ENCODE measurements around the gene KDM8. TPM values are rescaled to one million over a fixed set of nuclear protein-coding genes. Genes with fewer than 3 reads are reported as not detected.

The KDM8 gene
- total and polyA plus RNA-seq, 4 donors: 2.6 to 7.0 (median 4.7) TPM

GRCh38 chr16:27228621-27229501 lies 25.5 kb downstream of the KDM8 start:
- DNase-seq: peak in 2 of 3 donors; percentile 21 to 55
- Histone ChIP-seq H3K9me3 (ENCODE audit: control insufficient read depth in 4 of 4, insufficient read depth in 3 of 4, low read length in 3 of 4) (no peaks in the 10 kb centered on the region), H3K4me3 (no peak overlapping the region), H3K27ac (ENCODE audit: low read depth in 1 of 2, low read length in 1 of 2) (peak overlapping the region in 1 of 2 donors; percentile 2), H3K36me3 (ENCODE audit: control insufficient read depth in 4 of 4, insufficient read depth in 4 of 4, low read length in 4 of 4) (peaks cover 0 to 42% (median 15%) of the 10 kb centered on the region in 4 donors), H3K4me1 (ENCODE audit: control insufficient read depth in 5 of 5, insufficient read depth in 5 of 5, low read length in 5 of 5) (peaks cover 0 to 9% (median 0%) of the 10 kb centered on the region in 5 donors), H3K27me3 (ENCODE audit: control insufficient read depth in 3 of 3, insufficient read depth in 3 of 3, low read length in 2 of 3) (no peaks in the 10 kb centered on the region), H3K9ac (ENCODE audit: insufficient read depth in 1 of 2, low read length in 2 of 2) (no peak overlapping the region)
- no peak for ATAC-seq (ENCODE audit: insufficient read depth, low FRiP score)
- no peak for TF ChIP-seq CTCF (IDR thresholded peaks at IDR 0.05; ENCODE audit: control extremely low read depth, extremely low read depth)
- WGBS, 2 donors: 82 to 86% methylated on average over 21 of the region's 21 CpGs

- no peak overlapping the region for H3K9ac ChIP-seq (ENCODE audit: insufficient read depth in 1 of 2, low read length in 2 of 2)
- H3K9me3 ChIP-seq (ENCODE audit: control insufficient read depth in 4 of 4, insufficient read depth in 3 of 4, low read length in 3 of 4): no peaks in the 10 kb centered on the region
- H3K27me3 ChIP-seq (ENCODE audit: control insufficient read depth in 3 of 3, insufficient read depth in 3 of 3, low read length in 2 of 3): no peaks in the 10 kb centered on the region
- WGBS, 2 donors: 94 to 95% methylated on average over 18 of the region's 18 CpGs
- no peak for TF ChIP-seq CTCF (IDR thresholded peaks at IDR 0.05; ENCODE audit: control extremely low read depth, extremely low read depth)
- ATAC-seq (ENCODE audit: insufficient read depth, low FRiP score) (no peak), DNase-seq (no peak)
- H3K27ac ChIP-seq (ENCODE audit: low read depth in 1 of 2, low read length in 1 of 2): no peak overlapping the region
- no peak overlapping the region for H3K4me3 ChIP-seq
- H3K36me3 ChIP-seq (ENCODE audit: control insufficient read depth in 4 of 4, insufficient read depth in 4 of 4, low read length in 4 of 4): peaks cover 0 to 33% (median 16%) of the 10 kb centered on the region in 4 donors
- peaks cover 0 to 10% (median 3%) of the 10 kb centered on the region in 5 donors for H3K4me1 ChIP-seq (ENCODE audit: control insufficient read depth in 5 of 5, insufficient read depth in 5 of 5, low read length in 5 of 5)
These were observed 26.7 kb downstream of the KDM8 start for GRCh38 chr16:27229891-27230470.

- DNase-seq: no peak
- TF ChIP-seq CTCF (IDR thresholded peaks at IDR 0.05; ENCODE audit: control extremely low read depth, extremely low read depth): no peak
- no peak overlapping the region for H3K4me3 ChIP-seq
- no peaks in the 10 kb centered on the region for H3K9me3 ChIP-seq (ENCODE audit: control insufficient read depth in 4 of 4, insufficient read depth in 3 of 4, low read length in 3 of 4)
- H3K27ac ChIP-seq (ENCODE audit: low read depth in 1 of 2, low read length in 1 of 2): no peak overlapping the region
- no peak overlapping the region for H3K9ac ChIP-seq (ENCODE audit: insufficient read depth in 1 of 2, low read length in 2 of 2)
- no peaks in the 10 kb centered on the region for H3K27me3 ChIP-seq (ENCODE audit: control insufficient read depth in 3 of 3, insufficient read depth in 3 of 3, low read length in 2 of 3)
- peaks cover 0 to 12% (median 9%) of the 10 kb centered on the region in 5 donors for H3K4me1 ChIP-seq (ENCODE audit: control insufficient read depth in 5 of 5, insufficient read depth in 5 of 5, low read length in 5 of 5)
- 72 to 82% methylated on average over 16 of the region's 16 CpGs for WGBS, 2 donors
- no peak for ATAC-seq (ENCODE audit: insufficient read depth, low FRiP score)
- peaks cover 0 to 29% (median 13%) of the 10 kb centered on the region in 4 donors for H3K36me3 ChIP-seq (ENCODE audit: control insufficient read depth in 4 of 4, insufficient read depth in 4 of 4, low read length in 4 of 4)
These were observed 27.3 kb downstream of the KDM8 start for GRCh38 chr16:27230562-27231001.
